GM13976 (cell line): ENCODE data around the gene ZCCHC24.

Experiments
- DNase-seq: peaks from one replicate; pipeline ENCODE4 v3.0.0; 2012; ENCODE audit warnings: low spot score
- CTCF ChIP-seq: IDR thresholded peaks from 2 replicates; pipeline ENCODE4 v1.5.1; 2012; ENCODE audit warnings: borderline replicate concordance, mild to moderate bottlenecking; ENCODE audit not compliant: insufficient read depth; ENCODE audit errors: extremely low read depth, missing control alignments, control extremely low read depth
- in situ Hi-C: fragments of 300-500 bp; cut with MboI; formaldehyde crosslinking; loops from one replicate; pipeline ENCODE4 v1.12.0; 2022; ENCODE audit warnings: low sequenced_read_pairs, mixed read lengths, inconsistent platforms; ENCODE audit not compliant: unreplicated experiment

Gene ZCCHC24

GRCh38 chr10:79472951-79473350 lies 27.5 kb upstream of the ZCCHC24 start:
- in situ Hi-C loops, result no loop called here
- TF ChIP-seq CTCF, result no peak
- no peak for DNase-seq

- in situ Hi-C loops, result no loop called here
- no peak for DNase-seq
- no peak for TF ChIP-seq CTCF
Measured at GRCh38 chr10:79472449-79472848, 27.0 kb upstream of the ZCCHC24 start.

GRCh38 chr10:79471776-79472175 lies 26.4 kb upstream of the ZCCHC24 start:
- no peak for DNase-seq
- in situ Hi-C loops, result no loop called here
- no peak for TF ChIP-seq CTCF

- no peak for TF ChIP-seq CTCF
- in situ Hi-C loops, result no loop called here
- DNase-seq, result no peak
Measured at GRCh38 chr10:79470096-79470495, 24.7 kb upstream of the ZCCHC24 start.

DNA sequence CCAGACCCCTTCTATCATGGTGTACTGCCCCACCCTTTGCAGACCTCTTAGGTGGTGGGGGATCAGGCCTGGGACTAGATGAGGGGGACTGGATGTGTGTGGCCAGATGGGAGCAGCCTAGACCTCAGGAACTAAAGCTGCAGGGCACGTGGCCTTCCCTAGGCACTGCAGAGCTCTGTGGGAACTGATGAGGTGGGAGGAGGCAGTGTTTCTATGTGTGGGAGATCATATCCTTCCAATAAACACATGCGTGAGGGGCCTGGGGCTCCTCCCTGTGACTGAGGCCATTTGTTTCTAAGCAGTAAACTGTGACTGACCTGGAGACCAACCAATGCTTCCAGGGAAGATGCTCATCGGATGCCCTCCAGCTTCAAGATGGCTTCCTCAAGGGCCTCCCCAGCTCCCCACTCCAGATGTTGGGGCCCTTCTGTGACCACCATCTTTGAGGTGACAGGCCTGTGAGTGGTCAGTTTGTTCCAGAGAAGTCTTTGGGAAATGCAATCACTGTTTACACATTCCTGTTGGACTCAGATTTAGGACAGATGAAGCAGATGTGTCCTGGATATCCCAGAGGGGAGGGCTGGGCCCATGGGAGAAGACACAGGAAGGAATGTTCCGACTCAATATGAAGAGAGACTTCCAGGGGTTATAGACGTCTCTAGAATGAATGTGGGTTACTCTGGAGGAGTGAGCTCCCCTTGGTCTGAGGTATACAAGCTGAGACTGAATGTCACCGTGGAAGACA lies 23.6 kb upstream of the ZCCHC24 start:
- TF ChIP-seq CTCF, result no peak
- in situ Hi-C loops, result loop anchor here (10.0 kb wide), 1 partner anchor 64 kb away; no protein-coding TSS in a partner anchor
- DNase-seq, result no peak

- in situ Hi-C loops, result loop anchor here (10.0 kb wide), 1 partner anchor 63 kb away; no protein-coding TSS in a partner anchor
- no peak for TF ChIP-seq CTCF
- no peak for DNase-seq
Measured at GRCh38 chr10:79468015-79468560, 22.7 kb upstream of the ZCCHC24 start.
